ENCODE data around the gene CST9. TPM values are rescaled to one million over a fixed set of nuclear protein-coding genes. Genes with fewer than 3 reads are reported as not detected.

The CST9 gene
- total and polyA plus RNA-seq, 2 of the 8 experiments (the other 6 are each of a cell fraction or from before 2014, with no cell fraction given) = 0.05 to 0.19 TPM

- TF ChIP-seq RXRA (IDR thresholded peaks at IDR 0.05; ENCODE audit: insufficient read depth, low read depth, low read length) = no peak
- no peak for TF ChIP-seq EGR1 (IDR thresholded peaks at IDR 0.05; ENCODE audit: borderline replicate concordance, low read depth, low read length)
- no peak for TF ChIP-seq RBBP5 (IDR thresholded peaks at IDR 0.05; ENCODE audit: borderline replicate concordance, low read depth, low read length)
- TF ChIP-seq SP4 (IDR thresholded peaks at IDR 0.05; ENCODE audit: low read length) = no peak
- no peak for TF ChIP-seq JUND (IDR thresholded peaks at IDR 0.05; ENCODE audit: low read length)
- TF ChIP-seq NANOG (IDR thresholded peaks at IDR 0.05; ENCODE audit: insufficient read depth, low read depth, low read length, poor library complexity, severe bottlenecking) = no peak
- no peak for TF ChIP-seq POLR2A (IDR thresholded peaks at IDR 0.05; ENCODE audit: control extremely low read depth in 1 of 2, low read depth in 2 of 2, low read length in 2 of 2)
- no peak for TF ChIP-seq JUN (IDR thresholded peaks at IDR 0.05; ENCODE audit: low read depth, low read length)
Measured at GRCh38 chr20:23614163-23614562, 8.4 kb upstream of the CST9 start (continued).
